HepG2 (cell line): ENCODE results near the gene KCNJ6. TPM values are rescaled to one million over a fixed set of nuclear protein-coding genes. Genes with fewer than 3 reads are reported as not detected.

Experiments
- ATAC-seq: fragments of 200-7000 bp; cut with Tn5 transposase; 3 replicates; pipeline ENCODE4 v1.9.1; 2020; ENCODE audit warnings: mild to moderate bottlenecking, moderate library complexity
- BruUV-seq: library from RNA; stranded (reverse); fragments of 400-500 nt; replicated peaks from 2 replicates; lab custom pipeline; 2021; lab: Mats Ljungman, UMichigan
- CTCF ChIA-PET: fragments of 300-600 bp; formaldehyde crosslinking; extraction: SDS; loops from one replicate; lab custom pipeline; 2021; ENCODE audit warnings: low total read pairs, inconsistent platforms, low intra/inter-chr PET ratio; lab: Yijun Ruan, JAX
- POLR2A ChIA-PET: fragments of 350-600 bp; sonication (Branson Sonifier 250); formaldehyde crosslinking; loops from one replicate; lab custom pipeline; 2020; ENCODE audit warnings: antibody characterized with exemption, inconsistent platforms; lab: Yijun Ruan, JAX
- DNase-seq: peaks from one replicate; pipeline ENCODE4 v3.0.0-alpha.2; 2015; ENCODE audit warnings: low spot score
- FAIRE-seq: peaks from 3 replicates; lab custom pipeline; 2011; peaks lifted over from hg19 to GRCh38; lab: Jason Lieb, UNC
- H2AFZ ChIP-seq: one replicate; pipeline ENCODE4 v1.6.1; 2011; ENCODE audit warnings: low read length, inconsistent platforms
- H3K27ac ChIP-seq: fragments of 300-600 bp; 3 replicates; pipeline ENCODE4 v1.8.0; 2011; ENCODE audit warnings: mixed run types, mild to moderate bottlenecking, mixed read lengths, low read length, inconsistent platforms; ENCODE audit not compliant: insufficient read depth; ENCODE audit errors: extremely low read length
- H3K27me3 ChIP-seq, 2 experiments: fragments of 200-600 bp in 1 of 2; 2 replicates in 1 of 2; 3 replicates in 1 of 2; pipeline versions ENCODE4 v1.6.0 to v1.8.0; 2011; ENCODE audit warnings: low read length in 2 of 2, mild to moderate bottlenecking in 2 of 2, moderate library complexity in 2 of 2, inconsistent platforms in 1 of 2; ENCODE audit not compliant: insufficient read depth in 2 of 2, control insufficient read depth in 1 of 2
- H3K36me3 ChIP-seq, 2 experiments: fragments of 200-600 bp in 1 of 2; replicated peaks in 1 of 2; 2 replicates in 1 of 2; 3 replicates in 1 of 2; pipeline versions ENCODE4 v1.5.1 to v1.8.0; 2011; ENCODE audit warnings: low read length in 2 of 2, inconsistent platforms in 1 of 2; ENCODE audit not compliant: insufficient read depth in 2 of 2, control insufficient read depth in 1 of 2
- H3K4me1 ChIP-seq: 2 replicates; pipeline ENCODE4 v1.5.1; 2012; ENCODE audit warnings: low read length, inconsistent platforms; ENCODE audit not compliant: insufficient read depth
- H3K4me2 ChIP-seq: 2 replicates; pipeline ENCODE4 v1.6.0; 2011; ENCODE audit warnings: low read depth, low read length, inconsistent platforms
- H3K4me3 ChIP-seq, 3 experiments: fragments of 200-600 bp in 1 of 3; sonication (generic), shearing (Covaris generic) in 1 of 3; replicated peaks in 1 of 3; 2 replicates each; pipeline ENCODE4 v1.5.1; 2011 to 2016; ENCODE audit warnings: low read length in 3 of 3, inconsistent platforms in 2 of 3, low read depth in 2 of 3, mild to moderate bottlenecking in 2 of 3, control low read depth in 1 of 3, mixed read lengths in 1 of 3; ENCODE audit not compliant: insufficient read depth in 1 of 3
- H3K79me2 ChIP-seq: one replicate; pipeline ENCODE4 v1.6.1; 2011; ENCODE audit warnings: low read length, inconsistent platforms; ENCODE audit not compliant: insufficient read depth
- H3K9ac ChIP-seq: 2 replicates; pipeline ENCODE4 v1.6.0; 2011; ENCODE audit warnings: mild to moderate bottlenecking, low read depth, low read length, inconsistent platforms; ENCODE audit not compliant: insufficient read depth
- H3K9me3 ChIP-seq: 2 replicates; pipeline ENCODE4 v1.5.1; 2012; ENCODE audit warnings: mild to moderate bottlenecking, low read length
- H4K20me1 ChIP-seq: 2 replicates; pipeline ENCODE4 v1.6.0; 2011; ENCODE audit warnings: inconsistent platforms, mild to moderate bottlenecking, low read length, moderate library complexity; ENCODE audit not compliant: insufficient read depth
- ATRX ChIP-seq: sonication (generic); formaldehyde crosslinking; IDR thresholded peaks from 2 replicates; pipeline ENCODE4 v1.4.0; 2020; ENCODE audit warnings: missing genetic modification reagents, borderline replicate concordance
- CCDC6 ChIP-seq: sonication (generic); formaldehyde crosslinking; IDR thresholded peaks from 2 replicates; pipeline ENCODE4 v1.8.1; 2022; ENCODE audit warnings: mild to moderate bottlenecking, missing genetic modification reagents, moderate library complexity
- CREBL2 ChIP-seq: sonication (generic); formaldehyde crosslinking; IDR thresholded peaks from 2 replicates; pipeline ENCODE4 v1.8.1; 2023; ENCODE audit warnings: missing genetic modification reagents, mild to moderate bottlenecking, borderline replicate concordance
- GLI4 ChIP-seq: sonication (generic); formaldehyde crosslinking; IDR thresholded peaks from 2 replicates; pipeline ENCODE4 v1.5.1; 2020; ENCODE audit warnings: missing genetic modification reagents, mild to moderate bottlenecking, moderate library complexity, borderline replicate concordance
- HNF1A ChIP-seq, 2 experiments: sonication (generic) in 1 of 2; formaldehyde crosslinking in 1 of 2; IDR thresholded peaks; 2 replicates each; pipeline versions ENCODE4 v1.4.0 to v1.6.1; 2016 to 2020; ENCODE audit warnings: borderline replicate concordance in 1 of 2, low read depth in 1 of 2, mild to moderate bottlenecking in 1 of 2, missing genetic modification reagents in 1 of 2
- NCOA2 ChIP-seq: sonication (generic); formaldehyde crosslinking; IDR thresholded peaks from 2 replicates; pipeline ENCODE4 v1.8.0; 2022; ENCODE audit warnings: inconsistent platforms
- SIN3B ChIP-seq: fragments of 150-350 bp; IDR thresholded peaks from 2 replicates; pipeline ENCODE4 v1.6.1; 2014; ENCODE audit warnings: low read length
- SRF ChIP-seq: IDR thresholded peaks from 2 replicates; pipeline ENCODE4 v1.6.1; 2011; ENCODE audit warnings: mild to moderate bottlenecking, low read depth, low read length, moderate library complexity
- ZBTB14 ChIP-seq: sonication (generic); formaldehyde crosslinking; IDR thresholded peaks from 2 replicates; pipeline ENCODE4 v1.4.0; 2020; ENCODE audit warnings: missing genetic modification reagents
- ZC3H4 ChIP-seq: sonication (generic); formaldehyde crosslinking; IDR thresholded peaks from 2 replicates; pipeline ENCODE4 v1.4.0; 2020; ENCODE audit warnings: missing genetic modification reagents, borderline replicate concordance
- ZFP37 ChIP-seq: sonication (generic); formaldehyde crosslinking; IDR thresholded peaks from 2 replicates; pipeline ENCODE4 v1.4.0; 2020; ENCODE audit warnings: missing genetic modification reagents, borderline replicate concordance
- ZFP62 ChIP-seq: sonication (generic); formaldehyde crosslinking; IDR thresholded peaks from 2 replicates; pipeline ENCODE4 v1.4.0; 2020; ENCODE audit warnings: missing genetic modification reagents
- ZNF704 ChIP-seq: sonication (generic); formaldehyde crosslinking; IDR thresholded peaks from 2 replicates; pipeline ENCODE4 v1.8.1; 2023; ENCODE audit warnings: mild to moderate bottlenecking, inconsistent platforms, moderate library complexity, missing genetic modification reagents, borderline replicate concordance
- ZNF784 ChIP-seq: sonication (generic); formaldehyde crosslinking; IDR thresholded peaks from 2 replicates; pipeline ENCODE4 v1.5.1; 2020; ENCODE audit warnings: missing genetic modification reagents, mild to moderate bottlenecking, borderline replicate concordance
- ZSCAN9 ChIP-seq: IDR thresholded peaks from 2 replicates; pipeline ENCODE4 v1.6.1; 2016; ENCODE audit warnings: borderline replicate concordance
- WGBS: methylation state at CpG from one replicate; pipeline ENCODE4 v1.1.6; 2017; ENCODE audit warnings: low lambda C conversion rate; 5-methylcytosine and 5-hydroxymethylcytosine counted together
- in situ Hi-C: cut with HindIII; loops from 2 replicates; pipeline ENCODE4 v1.10.0; 2017; ENCODE audit warnings: low pct_unique_long_range_greater_than_20kb; ENCODE audit not compliant: extremely low pct_ligation_motif_present
- intact Hi-C: fragments of 100-400 bp; cut with micrococcal nuclease; formaldehyde crosslinking; loops from one replicate; pipeline ENCODE4 v1.10.0; 2022; ENCODE audit not compliant: unreplicated experiment
- polyA plus RNA-seq, 8 experiments: library from polyadenylated mRNA; depleted of rRNA in 3 of 8; stranded (reverse) in 7 of 8; unstranded in 1 of 8; fragments of >200 nt; fragmentation: Illumina TruSeq in 4 of 8; extraction: Trizol in 4 of 8; gene quantifications; 2 replicates each; pipeline versions ENCODE4 v1.2.1 to v1.2.3, GENCODE V29; 2011 to 2016; ENCODE audit warnings: low read depth in 4 of 8, missing spikeins in 1 of 8, mixed read lengths in 1 of 8; ENCODE audit not compliant: insufficient read depth in 1 of 8
- total RNA-seq, 5 experiments: library from RNA; depleted of rRNA; stranded (reverse); fragments of >200 nt; fragmentation: Illumina TruSeq; extraction: Trizol; gene quantifications; 2 replicates each; pipeline ENCODE4 v1.2.3, GENCODE V29; 2016; ENCODE audit warnings: low read depth in 1 of 5

The KCNJ6 gene
- total and polyA plus RNA-seq, 2 of the 13 experiments (the other 11 are each of a cell fraction or from before 2014, with no cell fraction given): not detected

GRCh38 chr21:37848721-37849490, 67.4 kb downstream of the KCNJ6 start:
- no peak overlapping the region for H2AFZ ChIP-seq
- no peak overlapping the region for H3K27ac ChIP-seq
- no peak for ATAC-seq
- ChIA-PET CTCF (no interaction called here), POLR2A (no interaction called here)
- no peak overlapping the region for H3K4me3 ChIP-seq
- H3K27me3 ChIP-seq: no peaks in the 10 kb centered on the region
- DNase-seq: no peak
- BruUV-seq: no TSS peak
- no peaks in the 10 kb centered on the region for H3K79me2 ChIP-seq
- no peaks in the 10 kb centered on the region for H3K9me3 ChIP-seq
- in situ Hi-C loops: no loop called here
- no peaks in the 10 kb centered on the region for H3K4me1 ChIP-seq
- H3K4me2 ChIP-seq: no peak overlapping the region
- no peaks in the 10 kb centered on the region for H3K36me3 ChIP-seq
- FAIRE-seq: no peak
- WGBS: 21% methylated on average over 7 of the region's 7 CpGs
- H4K20me1 ChIP-seq: no peaks in the 10 kb centered on the region
- no peak overlapping the region for H3K9ac ChIP-seq
- intact Hi-C loops: no loop called here
- TF ChIP-seq ATRX (CRISPR knock-in tag) (no peak), HNF1A (IDR thresholded peaks at IDR 0.05; ENCODE audit: low read depth) (no peak), HNF1A (CRISPR knock-in tag; IDR thresholded peaks at IDR 0.05; ENCODE audit: borderline replicate concordance) (no peak), CCDC6 (CRISPR knock-in tag) (no peak), ZFP37 (no peak), NCOA2 (CRISPR knock-in tag) (no peak), ZC3H4 (CRISPR knock-in tag) (no peak), SIN3B (no peak), ZBTB14 (CRISPR knock-in tag) (no peak), ZSCAN9 (no peak), GLI4 (no peak), CREBL2 (CRISPR knock-in tag) (no peak), ZNF784 (CRISPR knock-in tag) (no peak), SRF (no peak), ZNF704 (no peak), ZFP62 (CRISPR knock-in tag) (no peak)
